Hepatocyte (in vitro differentiated cells): ENCODE measurements around the gene C1R. TPM values are rescaled to one million over a fixed set of nuclear protein-coding genes. Genes with fewer than 3 reads are reported as not detected.

Experiments used
- DNase-seq: peaks from one replicate; pipeline ENCODE4 v3.0.0-alpha.2; 2016; ENCODE audit warnings: low spot score
- H2AFZ ChIP-seq: fragments of 200-600 bp; sonication (generic); 2 replicates; pipeline ENCODE4 v1.6.0; 2016; ENCODE audit warnings: antibody characterized with exemption, mild to moderate bottlenecking
- H3K27ac ChIP-seq: fragments of 200-600 bp; sonication (generic); 2 replicates; pipeline ENCODE4 v1.5.1; 2016; ENCODE audit warnings: mild to moderate bottlenecking
- H3K27me3 ChIP-seq: fragments of 200-600 bp; sonication (generic); 2 replicates; pipeline ENCODE4 v1.6.1; 2016
- H3K36me3 ChIP-seq: fragments of 200-600 bp; sonication (generic); replicated peaks from 2 replicates; pipeline ENCODE4 v1.5.1; 2016; ENCODE audit warnings: low read depth; ENCODE audit not compliant: insufficient read depth
- H3K4me1 ChIP-seq: fragments of 200-600 bp; sonication (generic); 2 replicates; pipeline ENCODE4 v1.5.1; 2016; ENCODE audit warnings: mild to moderate bottlenecking, moderate library complexity; ENCODE audit not compliant: insufficient read depth
- H3K4me2 ChIP-seq: fragments of 200-600 bp; sonication (generic); 2 replicates; pipeline ENCODE4 v1.6.0; 2016
- H3K4me3 ChIP-seq: fragments of 200-600 bp; sonication (generic); 2 replicates; pipeline ENCODE4 v1.5.1; 2016; ENCODE audit warnings: mild to moderate bottlenecking
- H3K79me2 ChIP-seq: fragments of 200-600 bp; sonication (generic); 2 replicates; pipeline ENCODE4 v1.6.0; 2017; ENCODE audit warnings: mild to moderate bottlenecking
- H3K9me2 ChIP-seq: fragments of 200-600 bp; sonication (generic); replicated peaks from 2 replicates; pipeline ENCODE4 v1.6.0; 2017; ENCODE audit warnings: mild to moderate bottlenecking; ENCODE audit not compliant: insufficient read depth
- H3K9me3 ChIP-seq: fragments of 200-600 bp; sonication (generic); 2 replicates; pipeline ENCODE4 v1.5.1; 2016; ENCODE audit warnings: low read depth, mild to moderate bottlenecking
- H4K20me1 ChIP-seq: fragments of 200-600 bp; sonication (generic); 2 replicates; pipeline ENCODE4 v1.6.0; 2016; ENCODE audit warnings: mild to moderate bottlenecking; ENCODE audit not compliant: insufficient read depth, poor library complexity, severe bottlenecking
- CTCF ChIP-seq: fragments of 200-600 bp; sonication (generic); IDR thresholded peaks from 2 replicates; pipeline ENCODE4 v1.5.1; 2016; ENCODE audit warnings: antibody characterized with exemption, mild to moderate bottlenecking; ENCODE audit not compliant: poor library complexity
- EZH2 ChIP-seq: fragments of 200-600 bp; sonication (generic); IDR thresholded peaks from 2 replicates; pipeline ENCODE4 v1.6.1; 2016; ENCODE audit warnings: antibody characterized with exemption, mild to moderate bottlenecking, borderline replicate concordance
- EZH2phosphoT487 ChIP-seq: fragments of 200-600 bp; sonication (generic); IDR thresholded peaks from one replicate; pipeline ENCODE4 v1.6.1; 2018; ENCODE audit warnings: antibody characterized with exemption, mild to moderate bottlenecking, low read depth, moderate library complexity; ENCODE audit not compliant: unreplicated experiment, severe bottlenecking
- WGBS: methylation state at CpG from one replicate; pipeline ENCODE4 v1.1.6; 2016; ENCODE audit warnings: low lambda C conversion rate; ENCODE audit errors: missing lambda C conversion rate; 5-methylcytosine and 5-hydroxymethylcytosine counted together
- polyA plus RNA-seq: library from polyadenylated mRNA; unstranded; fragments of >200 nt; fragmentation: Nextera tagmentation; extraction: Ambion mirVana; gene quantifications from 2 replicates; pipeline ENCODE4 v1.2.1, GENCODE V29; 2016
- total RNA-seq: library from RNA; depleted of rRNA; stranded (reverse); fragments of >200 nt; gene quantifications from 2 replicates; pipeline ENCODE4 v1.2.3, GENCODE V29; 2014

Gene C1R
- total and polyA plus RNA-seq, 2 experiments from 2014 or later, result 80.1 to 89.6 TPM

GRCh38 chr12:7103837-7104584 is 11.8 kb upstream of the C1R start:
- no peaks in the 10 kb centered on the region for H3K27me3 ChIP-seq
- H3K4me1 ChIP-seq, result peaks cover 7% of the 10 kb centered on the region
- TF ChIP-seq EZH2 (no peak), CTCF (no peak), EZH2phosphoT487 (no peak)
- 93% methylated on average over 14 of the region's 14 CpGs for WGBS
- DNase-seq, result no peak
- H2AFZ ChIP-seq, result no peak overlapping the region
- no peaks in the 10 kb centered on the region for H3K36me3 ChIP-seq
- H4K20me1 ChIP-seq, result no peaks in the 10 kb centered on the region
- H3K4me2 ChIP-seq, result no peak overlapping the region
- H3K79me2 ChIP-seq, result peaks cover 44% of the 10 kb centered on the region
- no peak overlapping the region for H3K4me3 ChIP-seq
- no peaks in the 10 kb centered on the region for H3K9me2 ChIP-seq
- H3K9me3 ChIP-seq, result no peaks in the 10 kb centered on the region
- H3K27ac ChIP-seq, result no peak overlapping the region

GRCh38 chr12:7102582-7102981 is 10.3 kb upstream of the C1R start:
- Histone ChIP-seq H3K9me2 (no peaks in the 10 kb centered on the region), H3K4me3 (no peak overlapping the region), H3K27ac (no peak overlapping the region), H3K79me2 (peaks cover 41% of the 10 kb centered on the region), H3K36me3 (no peaks in the 10 kb centered on the region), H2AFZ (no peak overlapping the region), H3K9me3 (no peaks in the 10 kb centered on the region), H3K27me3 (no peaks in the 10 kb centered on the region), H3K4me2 (no peak overlapping the region), H3K4me1 (peaks cover 7% of the 10 kb centered on the region), H4K20me1 (no peaks in the 10 kb centered on the region)
- no peak for DNase-seq
- 85% methylated on average over 3 of the region's 3 CpGs for WGBS
- TF ChIP-seq EZH2phosphoT487 (no peak), EZH2 (no peak), CTCF (no peak)

GRCh38 chr12:7101694-7102131 is 9.5 kb upstream of the C1R start:
- DNase-seq, result no peak
- H3K36me3 ChIP-seq, result no peaks in the 10 kb centered on the region
- 96% methylated on average over 10 of the region's 10 CpGs for WGBS
- peaks cover 33% of the 10 kb centered on the region for H3K79me2 ChIP-seq
- H3K4me1 ChIP-seq, result no peaks in the 10 kb centered on the region
- H3K4me3 ChIP-seq, result no peak overlapping the region
- no peak overlapping the region for H2AFZ ChIP-seq
- H3K4me2 ChIP-seq, result no peak overlapping the region
- H3K27me3 ChIP-seq, result no peaks in the 10 kb centered on the region
- no peak overlapping the region for H3K27ac ChIP-seq
- H4K20me1 ChIP-seq, result no peaks in the 10 kb centered on the region
- no peaks in the 10 kb centered on the region for H3K9me3 ChIP-seq
- no peaks in the 10 kb centered on the region for H3K9me2 ChIP-seq
- TF ChIP-seq CTCF (no peak), EZH2phosphoT487 (no peak), EZH2 (no peak)
